ENCODE results near the gene TMEM238.

The TMEM238 gene

DNA sequence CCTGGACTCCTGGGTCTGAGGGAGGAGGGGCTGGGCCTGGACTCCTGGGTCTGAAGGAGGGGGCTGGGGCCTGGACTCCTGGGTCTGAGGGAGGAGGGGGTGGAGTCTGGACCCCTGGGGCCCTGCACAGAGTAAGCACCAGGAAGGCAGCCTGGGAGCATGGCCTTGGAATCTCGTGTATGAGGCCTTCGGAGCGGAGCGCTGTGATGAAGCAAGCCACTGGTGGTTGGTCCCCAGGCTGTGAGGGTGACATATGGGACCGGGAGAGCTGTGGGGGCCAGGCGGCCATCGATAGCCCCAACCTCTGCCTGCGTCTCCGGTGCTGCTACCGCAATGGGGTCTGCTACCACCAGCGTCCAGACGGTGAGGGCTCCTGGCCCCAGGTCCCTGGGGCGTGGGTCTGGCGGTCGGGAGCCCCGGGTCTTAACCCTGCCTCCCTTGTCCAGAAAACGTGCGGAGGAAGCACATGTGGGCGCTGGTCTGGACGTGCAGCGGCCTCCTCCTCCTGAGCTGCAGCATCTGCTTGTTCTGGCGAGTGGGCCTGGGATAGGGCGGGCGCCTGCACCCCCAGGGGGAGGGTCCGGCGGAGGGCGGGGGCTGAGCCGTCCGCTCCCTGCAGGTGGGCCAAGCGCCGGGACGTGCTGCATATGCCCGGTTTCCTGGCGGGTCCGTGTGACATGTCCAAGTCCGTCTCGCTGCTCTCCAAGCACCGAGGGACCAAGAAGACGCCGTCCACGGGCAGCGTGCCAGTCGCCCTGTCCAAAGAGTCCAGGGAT, 6.5 kb downstream of the TMEM238 start:
- no peak for DNase-seq (ENCODE audit: low read depth)

GRCh38 chr19:55376241-55376933, 7.7 kb downstream of the TMEM238 start, which contains the start of gene TMEM190:
TSS of gene TMEM190 (plus strand) at chr19:55376826. CDS start at chr19:55376854, 28 bp downstream.
- DNase-seq (ENCODE audit: low read depth): no peak

GRCh38 chr19:55373993-55374757, 9.9 kb downstream of the TMEM238 start:
- no peak for DNase-seq (ENCODE audit: low read depth)

DNA sequence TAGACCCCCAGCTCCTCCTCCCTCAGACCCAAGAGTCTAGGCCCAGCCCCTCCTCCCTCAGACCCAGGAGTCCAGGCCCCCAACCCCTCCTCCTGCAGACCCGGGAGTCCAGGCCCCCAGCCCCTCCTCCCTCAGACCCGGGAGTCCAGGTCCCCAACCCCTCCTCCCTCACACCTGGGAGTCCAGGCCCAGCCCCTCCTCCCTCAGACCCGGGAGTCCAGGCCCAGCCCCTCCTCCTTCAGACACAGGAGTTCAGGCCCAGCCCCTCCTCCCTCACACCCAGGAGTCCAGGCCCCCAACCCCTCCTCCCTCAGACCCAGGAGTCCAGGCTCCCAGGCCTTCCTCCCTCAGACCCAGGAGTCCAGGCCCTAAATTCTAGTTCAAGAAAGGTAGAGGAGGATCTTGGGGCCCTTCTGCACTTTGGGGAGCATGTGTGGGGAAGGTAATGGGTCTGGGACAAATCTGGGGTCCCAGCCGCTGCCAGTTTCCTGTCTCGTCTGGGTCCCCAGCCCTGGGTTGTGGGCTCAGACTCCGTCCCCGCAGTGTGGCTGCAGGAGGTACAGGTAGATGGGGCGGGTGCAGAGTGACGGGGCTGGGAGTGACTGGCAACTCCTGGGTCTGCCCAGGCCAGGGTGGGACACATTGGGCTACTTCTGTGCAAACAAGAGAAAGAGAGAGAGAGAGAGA, 10.6 kb downstream of the TMEM238 start:
- no peak for DNase-seq (ENCODE audit: low read depth)

GRCh38 chr19:55372316-55373081, 11.6 kb downstream of the TMEM238 start:
- DNase-seq (ENCODE audit: low read depth): no peak

DNA sequence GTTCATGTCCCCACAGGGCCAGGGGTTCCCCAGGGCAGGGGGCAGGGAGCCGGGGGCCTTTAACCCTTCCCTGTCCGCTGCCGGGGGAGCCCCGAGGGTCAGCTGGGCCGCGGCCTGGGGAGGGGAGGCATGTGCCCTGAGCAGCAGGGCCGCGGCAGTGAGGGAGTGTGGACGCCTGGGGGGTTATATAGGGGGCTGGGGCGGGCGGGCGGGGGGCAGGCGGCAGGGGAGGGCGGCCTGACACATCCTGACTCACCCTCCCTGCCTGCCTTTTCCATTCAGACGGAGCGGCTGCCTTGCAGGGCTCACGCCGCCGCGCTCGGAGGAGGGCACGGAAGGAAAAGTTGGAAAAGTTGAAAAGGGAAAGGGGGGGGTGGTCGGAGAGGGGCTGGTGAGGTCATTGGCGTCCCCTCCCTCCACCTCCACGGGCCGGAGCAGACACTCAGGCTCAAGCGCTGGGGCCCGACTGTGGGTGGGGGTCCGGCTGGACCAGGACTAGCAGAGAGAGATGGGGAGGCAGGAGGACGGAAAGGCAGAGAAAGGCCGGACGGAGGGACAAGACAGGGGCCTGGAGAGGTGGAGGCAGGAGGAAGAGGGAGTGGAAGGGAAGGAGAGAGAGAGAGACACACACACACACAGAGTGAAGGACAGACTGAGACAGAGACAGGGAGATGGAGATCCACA, 13.6 kb downstream of the TMEM238 start, which contains the start of gene IL11:
Gene IL11, minus strand, starts transcription at position 159 of the 684 bp plus-strand sequence. Its CDS starts 153 bp downstream, at position 6.
- no peak for DNase-seq (ENCODE audit: low read depth)

GRCh38 chr19:55369653-55370304, 14.3 kb downstream of the TMEM238 start:
- DNase-seq (ENCODE audit: low read depth): no peak

DNA sequence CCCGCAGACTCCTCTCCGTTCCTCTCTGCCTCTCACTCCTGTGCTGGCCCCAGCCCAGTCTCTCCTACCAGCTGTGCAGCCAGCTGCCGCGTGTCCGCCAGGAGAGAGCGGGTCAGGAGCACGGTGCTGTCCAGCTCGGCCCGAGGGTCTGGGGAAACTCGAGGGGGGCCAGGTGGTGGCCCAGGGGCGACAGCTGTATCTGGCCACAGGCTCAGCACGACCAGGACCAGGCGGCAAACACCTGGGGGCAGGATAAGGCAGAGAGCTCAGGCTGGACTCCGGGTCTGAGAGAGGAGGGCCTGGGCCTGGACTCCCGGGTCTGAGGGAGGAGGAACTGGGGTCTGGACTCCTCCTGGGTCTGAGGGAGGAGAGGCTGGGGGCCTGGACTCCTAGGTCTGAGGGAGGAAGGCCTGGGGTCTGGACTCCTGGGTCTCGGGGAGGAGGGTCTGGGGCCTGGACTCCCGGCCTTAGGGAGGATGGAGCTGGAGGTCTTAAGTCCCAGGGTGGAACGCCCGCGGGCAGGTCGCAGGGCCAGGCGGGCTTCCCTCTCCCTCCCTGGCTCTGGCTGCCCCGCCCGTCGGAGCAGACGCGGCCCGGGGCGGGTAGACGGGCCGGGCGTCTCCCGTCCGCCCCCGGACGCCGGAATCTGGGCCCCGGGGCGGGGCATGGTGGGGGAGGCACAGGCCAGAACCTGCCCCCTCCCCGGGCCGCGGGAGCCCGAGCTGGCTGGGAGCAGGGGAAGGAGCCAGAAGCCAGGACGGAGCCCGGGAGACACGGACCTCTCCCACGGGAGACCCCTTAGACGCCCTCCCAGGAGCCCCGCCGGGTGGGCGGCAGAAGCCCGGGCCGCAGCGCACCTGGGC, 15.2 kb downstream of the TMEM238 start:
- no peak for DNase-seq (ENCODE audit: low read depth)

DNA sequence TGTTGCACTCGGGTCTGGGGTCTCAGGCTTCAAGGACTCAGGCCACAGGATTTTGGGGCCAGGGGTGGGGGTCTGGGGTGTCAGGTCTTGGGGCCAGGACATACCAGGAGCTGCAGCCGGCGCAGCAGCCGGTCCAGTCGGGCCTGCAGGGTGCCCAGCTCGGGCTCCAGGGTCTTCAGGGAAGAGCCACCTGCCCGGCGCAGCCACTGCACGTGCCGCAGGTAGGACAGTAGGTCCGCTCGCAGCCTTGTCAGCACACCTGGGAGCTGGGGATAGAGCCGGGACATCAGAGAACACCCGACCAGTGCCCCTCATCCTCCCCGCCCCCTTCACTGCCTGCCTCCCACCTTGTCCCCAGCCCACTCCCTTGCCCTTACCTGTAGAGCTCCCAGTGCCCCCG, 16.0 kb downstream of the TMEM238 start:
- no peak for DNase-seq (ENCODE audit: low read depth)

DNA sequence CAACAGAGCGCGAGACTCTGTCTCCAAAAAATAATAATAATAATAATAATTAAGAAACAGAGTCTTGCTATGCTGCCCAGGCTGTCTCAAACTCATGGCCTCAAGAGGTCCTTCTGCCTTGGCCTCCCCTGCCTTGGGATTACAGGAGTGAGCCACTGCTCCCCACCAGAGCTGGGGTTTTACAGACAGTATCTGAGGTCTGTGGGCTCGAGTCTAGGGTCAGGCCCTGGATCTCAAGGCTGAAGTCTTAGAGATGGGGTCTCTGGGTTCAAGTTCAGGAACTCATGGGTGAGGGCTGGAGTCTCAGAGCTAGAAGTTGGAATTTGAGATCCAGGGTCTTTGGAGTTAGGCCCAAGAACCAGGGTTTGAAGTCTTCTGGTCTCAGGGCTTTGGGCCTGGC, 17.3 kb downstream of the TMEM238 start:
- no peak for DNase-seq (ENCODE audit: low read depth)

DNA sequence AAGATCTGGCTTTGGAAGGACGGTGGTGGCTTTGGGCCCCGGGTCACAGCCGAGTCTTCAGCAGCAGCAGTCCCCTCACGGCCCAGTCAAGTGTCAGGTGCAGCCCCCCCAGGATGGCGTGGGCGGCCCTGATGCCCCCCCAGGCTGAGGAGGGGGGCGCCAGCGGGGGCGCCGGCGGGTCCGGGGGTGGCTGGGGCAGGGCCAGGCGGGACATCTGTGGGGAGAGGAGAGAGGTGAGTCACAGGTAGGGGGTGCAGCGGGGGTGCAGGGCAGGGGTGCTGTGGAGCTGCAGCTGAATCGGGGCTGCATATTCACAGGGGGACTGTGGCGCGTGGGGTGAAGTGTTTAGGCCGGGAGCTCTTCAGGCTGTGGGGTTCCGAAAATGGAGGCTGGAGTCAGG, 18.1 kb downstream of the TMEM238 start:
- DNase-seq (ENCODE audit: low read depth): no peak

DNA sequence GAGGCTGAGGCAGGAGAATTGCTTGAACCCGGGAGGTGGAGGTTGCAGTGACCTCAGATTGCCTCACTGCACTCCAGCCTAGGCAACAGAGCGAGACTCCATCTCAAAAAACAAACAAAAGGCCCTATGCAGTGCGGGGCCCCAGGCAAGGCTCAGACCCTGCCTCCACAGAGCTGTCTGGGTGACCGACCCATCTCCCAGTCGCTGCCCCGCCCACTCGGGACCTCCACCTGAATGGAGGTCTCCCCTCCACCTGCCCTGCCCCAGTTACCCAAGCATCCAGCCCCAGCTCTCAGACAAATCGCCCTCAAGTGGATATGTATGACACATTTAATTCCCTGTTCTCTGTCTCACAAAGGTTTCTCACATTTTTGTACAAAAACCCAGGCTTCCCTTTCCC, 18.8 kb downstream of the TMEM238 start:
- no peak for DNase-seq (ENCODE audit: low read depth)

DNA sequence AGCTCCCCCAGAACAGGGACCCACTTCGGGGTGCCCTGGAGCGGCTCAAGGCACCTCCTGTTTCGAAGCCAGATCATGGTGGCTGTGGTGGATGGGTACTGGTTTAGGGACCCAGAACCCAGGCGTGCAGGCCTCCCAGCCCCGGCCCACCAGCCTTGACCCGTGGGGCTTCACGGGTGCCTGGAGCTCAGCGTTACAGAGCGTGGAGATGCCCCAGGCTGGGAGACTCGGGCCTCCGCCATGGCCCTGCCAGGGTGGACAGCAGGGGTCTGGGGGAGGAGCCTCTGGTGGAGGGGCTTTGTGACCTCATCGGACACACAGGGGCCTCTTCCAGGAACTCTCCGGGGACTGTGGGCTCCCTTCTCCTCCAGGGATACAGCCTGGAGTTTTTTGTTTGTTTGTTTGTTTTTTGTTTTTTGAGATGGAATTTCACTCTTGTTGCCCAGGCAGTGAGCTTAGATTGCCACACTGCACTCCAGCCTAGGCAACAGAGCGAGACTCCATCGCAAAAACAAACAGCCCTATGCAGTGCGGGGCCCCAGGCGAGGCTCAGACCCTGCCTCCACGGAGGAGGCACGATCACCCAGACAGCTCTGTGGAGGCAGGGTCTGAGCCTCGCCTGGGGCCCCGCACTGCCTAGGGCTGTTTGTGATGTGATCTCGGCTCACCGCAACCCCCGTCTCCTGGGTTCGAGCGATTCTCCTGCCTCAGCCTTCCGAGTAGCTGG, 20.9 kb downstream of the TMEM238 start, which contains the start of gene GARIN5B:
Gene GARIN5B, minus strand, starts transcription at position 271 of the 727 bp plus-strand sequence. Its CDS starts 194 bp downstream, at position 77.
- DNase-seq (ENCODE audit: low read depth): no peak

- no peak for DNase-seq (ENCODE audit: low read depth)
Observed at GRCh38 chr19:55362174-55362989, 21.7 kb downstream of the TMEM238 start.

- DNase-seq (ENCODE audit: low read depth): no peak
Observed at GRCh38 chr19:55360902-55361301, 23.2 kb downstream of the TMEM238 start.

GRCh38 chr19:55358943-55359908, 24.9 kb downstream of the TMEM238 start:
- no peak for DNase-seq (ENCODE audit: low read depth)
